GM23248 (cell line): ENCODE measurements around the gene TMEM260.

ENCODE experiments used
- EZH2 ChIP-seq: fragments of 200-600 bp; sonication (generic); IDR thresholded peaks from 2 replicates; pipeline ENCODE4 v1.6.1; 2018; ENCODE audit warnings: antibody characterized with exemption, mild to moderate bottlenecking; ENCODE audit not compliant: insufficient read depth, poor library complexity, severe bottlenecking
- EZH2phosphoT487 ChIP-seq: fragments of 200-600 bp; sonication (generic); IDR thresholded peaks from 2 replicates; pipeline ENCODE4 v1.6.1; 2018; ENCODE audit warnings: antibody characterized with exemption, moderate library complexity, mild to moderate bottlenecking, low read depth; ENCODE audit not compliant: insufficient read depth

GRCh38 chr14:56657604-56658003 lies 78.0 kb downstream of the TMEM260 start:
- TF ChIP-seq EZH2phosphoT487, result no peak
- no peak for TF ChIP-seq EZH2
